ENCODE data around the gene CHRNB2. TPM values are rescaled to one million over a fixed set of nuclear protein-coding genes. Genes with fewer than 3 reads are reported as not detected.

The CHRNB2 gene
- total and polyA plus RNA-seq, 9 of the 15 experiments (the other 6 are each of a cell fraction or from before 2014, with no cell fraction given) = 0.01 TPM; not detected in 8

DNA sequence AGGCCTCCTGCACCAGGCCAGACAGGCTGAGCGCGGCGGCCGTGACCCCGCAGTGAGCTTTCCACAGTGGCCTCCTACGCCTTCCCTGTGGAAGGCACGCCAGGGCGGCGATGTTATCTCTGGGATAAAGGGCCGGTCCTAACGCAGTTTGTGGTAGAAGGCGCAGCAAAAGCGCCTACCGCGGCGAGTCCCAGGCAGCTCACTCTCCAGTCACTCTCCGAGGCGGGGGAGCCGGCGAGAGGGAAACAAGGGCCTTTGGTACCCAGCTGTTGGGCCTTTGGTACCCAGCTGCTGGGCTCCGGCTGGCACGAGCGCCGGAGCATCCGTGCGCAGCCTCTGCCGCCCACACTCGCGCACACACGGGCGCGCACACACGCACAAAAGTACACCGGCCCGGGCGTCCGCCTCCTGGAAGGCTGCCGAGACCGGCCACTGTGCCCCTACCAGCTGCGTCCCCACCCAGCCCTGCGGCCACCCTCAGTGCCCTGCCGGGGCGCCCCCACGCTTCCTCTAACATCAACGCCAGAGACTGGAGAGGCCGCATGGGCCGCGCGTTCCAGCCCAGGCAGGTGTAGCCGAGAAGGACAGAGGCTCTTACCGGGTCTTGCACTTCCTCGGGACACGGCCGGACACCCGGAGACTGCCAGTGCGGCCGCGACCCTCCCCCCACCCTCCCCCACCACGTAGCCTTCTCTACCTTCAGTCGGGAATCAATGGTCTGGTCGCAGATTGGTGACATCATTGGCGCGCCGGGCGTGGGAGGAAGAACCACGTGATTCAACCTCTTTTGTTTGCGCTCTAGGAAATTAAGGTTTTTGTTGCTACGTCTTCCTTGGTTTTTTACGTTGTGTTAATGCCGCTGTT, 59.9 kb downstream of the CHRNB2 start (continued):
- TF ChIP-seq RAD21 (CRISPR knock-in tag; conservative IDR thresholded peaks at IDR 0.05 in 1 of 2, IDR thresholded peaks at IDR 0.05 in 1 of 2) = peak in 1 of 2 experiments; percentile 25; a peak in 1 of 4 replicates
- no peak for TF ChIP-seq RFX7 (CRISPR knock-in tag; IDR thresholded peaks at IDR 0.05)
- TF ChIP-seq, protein P1, sequence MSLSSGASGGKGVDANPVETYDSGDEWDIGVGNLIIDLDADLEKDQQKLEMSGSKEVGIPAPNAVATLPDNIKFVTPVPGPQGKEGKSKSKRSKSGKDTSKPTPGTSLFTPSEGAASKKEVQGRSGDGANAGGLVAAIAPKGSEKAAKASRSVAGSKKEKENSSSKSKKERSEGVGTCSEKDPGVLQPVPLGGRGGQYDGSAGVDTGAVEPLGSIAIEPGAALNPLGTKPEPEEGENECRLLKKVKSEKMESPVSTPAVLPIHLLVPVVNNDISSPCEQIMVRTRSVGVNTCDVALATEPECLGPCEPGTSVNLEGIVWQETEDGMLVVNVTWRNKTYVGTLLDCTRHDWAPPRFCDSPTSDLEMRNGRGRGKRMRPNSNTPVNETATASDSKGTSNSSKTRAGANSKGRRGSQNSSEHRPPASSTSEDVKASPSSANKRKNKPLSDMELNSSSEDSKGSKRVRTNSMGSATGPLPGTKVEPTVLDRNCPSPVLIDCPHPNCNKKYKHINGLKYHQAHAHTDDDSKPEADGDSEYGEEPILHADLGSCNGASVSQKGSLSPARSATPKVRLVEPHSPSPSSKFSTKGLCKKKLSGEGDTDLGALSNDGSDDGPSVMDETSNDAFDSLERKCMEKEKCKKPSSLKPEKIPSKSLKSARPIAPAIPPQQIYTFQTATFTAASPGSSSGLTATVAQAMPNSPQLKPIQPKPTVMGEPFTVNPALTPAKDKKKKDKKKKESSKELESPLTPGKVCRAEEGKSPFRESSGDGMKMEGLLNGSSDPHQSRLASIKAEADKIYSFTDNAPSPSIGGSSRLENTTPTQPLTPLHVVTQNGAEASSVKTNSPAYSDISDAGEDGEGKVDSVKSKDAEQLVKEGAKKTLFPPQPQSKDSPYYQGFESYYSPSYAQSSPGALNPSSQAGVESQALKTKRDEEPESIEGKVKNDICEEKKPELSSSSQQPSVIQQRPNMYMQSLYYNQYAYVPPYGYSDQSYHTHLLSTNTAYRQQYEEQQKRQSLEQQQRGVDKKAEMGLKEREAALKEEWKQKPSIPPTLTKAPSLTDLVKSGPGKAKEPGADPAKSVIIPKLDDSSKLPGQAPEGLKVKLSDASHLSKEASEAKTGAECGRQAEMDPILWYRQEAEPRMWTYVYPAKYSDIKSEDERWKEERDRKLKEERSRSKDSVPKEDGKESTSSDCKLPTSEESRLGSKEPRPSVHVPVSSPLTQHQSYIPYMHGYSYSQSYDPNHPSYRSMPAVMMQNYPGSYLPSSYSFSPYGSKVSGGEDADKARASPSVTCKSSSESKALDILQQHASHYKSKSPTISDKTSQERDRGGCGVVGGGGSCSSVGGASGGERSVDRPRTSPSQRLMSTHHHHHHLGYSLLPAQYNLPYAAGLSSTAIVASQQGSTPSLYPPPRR (CRISPR knock-in tag; IDR thresholded peaks at IDR 0.05; ENCODE audit: borderline replicate concordance) = no peak
- no peak for TF ChIP-seq ZNF77 (CRISPR knock-in tag; IDR thresholded peaks at IDR 0.05)
- TF ChIP-seq SMC3 (conservative IDR thresholded peaks at IDR 0.05; ENCODE audit: insufficient read depth, low read depth, low read length) = no peak
- no peak for TF ChIP-seq PPARD (CRISPR knock-in tag; IDR thresholded peaks at IDR 0.05)
- TF ChIP-seq, protein P2, sequence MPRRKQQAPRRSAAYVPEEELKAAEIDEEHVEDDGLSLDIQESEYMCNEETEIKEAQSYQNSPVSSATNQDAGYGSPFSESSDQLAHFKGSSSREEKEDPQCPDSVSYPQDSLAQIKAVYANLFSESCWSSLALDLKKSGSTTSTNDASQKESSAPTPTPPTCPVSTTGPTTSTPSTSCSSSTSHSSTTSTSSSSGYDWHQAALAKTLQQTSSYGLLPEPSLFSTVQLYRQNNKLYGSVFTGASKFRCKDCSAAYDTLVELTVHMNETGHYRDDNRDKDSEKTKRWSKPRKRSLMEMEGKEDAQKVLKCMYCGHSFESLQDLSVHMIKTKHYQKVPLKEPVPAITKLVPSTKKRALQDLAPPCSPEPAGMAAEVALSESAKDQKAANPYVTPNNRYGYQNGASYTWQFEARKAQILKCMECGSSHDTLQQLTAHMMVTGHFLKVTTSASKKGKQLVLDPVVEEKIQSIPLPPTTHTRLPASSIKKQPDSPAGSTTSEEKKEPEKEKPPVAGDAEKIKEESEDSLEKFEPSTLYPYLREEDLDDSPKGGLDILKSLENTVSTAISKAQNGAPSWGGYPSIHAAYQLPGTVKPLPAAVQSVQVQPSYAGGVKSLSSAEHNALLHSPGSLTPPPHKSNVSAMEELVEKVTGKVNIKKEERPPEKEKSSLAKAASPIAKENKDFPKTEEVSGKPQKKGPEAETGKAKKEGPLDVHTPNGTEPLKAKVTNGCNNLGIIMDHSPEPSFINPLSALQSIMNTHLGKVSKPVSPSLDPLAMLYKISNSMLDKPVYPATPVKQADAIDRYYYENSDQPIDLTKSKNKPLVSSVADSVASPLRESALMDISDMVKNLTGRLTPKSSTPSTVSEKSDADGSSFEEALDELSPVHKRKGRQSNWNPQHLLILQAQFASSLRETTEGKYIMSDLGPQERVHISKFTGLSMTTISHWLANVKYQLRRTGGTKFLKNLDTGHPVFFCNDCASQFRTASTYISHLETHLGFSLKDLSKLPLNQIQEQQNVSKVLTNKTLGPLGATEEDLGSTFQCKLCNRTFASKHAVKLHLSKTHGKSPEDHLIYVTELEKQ (CRISPR knock-in tag; IDR thresholded peaks at IDR 0.05) = no peak
- peak; percentile 47 for TF ChIP-seq PCBP1 (IDR thresholded peaks at IDR 0.05; ENCODE audit: low read depth, low read length, poor library complexity, severe bottlenecking)
- TF ChIP-seq NFE2L1 (tag; IDR thresholded peaks at IDR 0.05; ENCODE audit: borderline replicate concordance, low read depth) = no peak
- TF ChIP-seq SIX5 (IDR thresholded peaks at IDR 0.05; ENCODE audit: borderline replicate concordance in 1 of 2, insufficient read depth in 1 of 2, low read depth in 1 of 2, low read length in 2 of 2) = no peak
- TF ChIP-seq, protein P3, sequence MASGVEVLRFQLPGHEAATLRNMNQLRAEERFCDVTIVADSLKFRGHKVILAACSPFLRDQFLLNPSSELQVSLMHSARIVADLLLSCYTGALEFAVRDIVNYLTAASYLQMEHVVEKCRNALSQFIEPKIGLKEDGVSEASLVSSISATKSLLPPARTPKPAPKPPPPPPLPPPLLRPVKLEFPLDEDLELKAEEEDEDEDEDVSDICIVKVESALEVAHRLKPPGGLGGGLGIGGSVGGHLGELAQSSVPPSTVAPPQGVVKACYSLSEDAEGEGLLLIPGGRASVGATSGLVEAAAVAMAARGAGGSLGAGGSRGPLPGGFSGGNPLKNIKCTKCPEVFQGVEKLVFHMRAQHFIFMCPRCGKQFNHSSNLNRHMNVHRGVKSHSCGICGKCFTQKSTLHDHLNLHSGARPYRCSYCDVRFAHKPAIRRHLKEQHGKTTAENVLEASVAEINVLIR (CRISPR knock-in tag; IDR thresholded peaks at IDR 0.05) = peak; percentile 91
